Natural killer cell (primary cell): ENCODE data around the gene MEST. TPM values are rescaled to one million over a fixed set of nuclear protein-coding genes. Genes with fewer than 3 reads are reported as not detected.
"Not testable (repeated sequence)": the region's sequence is repeated elsewhere in the genome, so short reads cannot be mapped to it uniquely, and the experiment has no call there.

Experiments
- ATAC-seq, 3 donors: fragments of 150-1000 bp in 2 of 3; fragments of 200-7000 bp in 1 of 3; cut with Tn5 transposase; 1 replicate in 1 of 3; 2 replicates in 2 of 3; pipeline ENCODE4 v1.10.0; 2021; ENCODE audit warnings: mild to moderate bottlenecking in 2 of 3, moderate library complexity in 2 of 3
- DNase-seq, 2 donors: peaks; one replicate each; pipeline versions ENCODE4 v3.0.0 to v3.0.0-alpha.2; 2013 to 2021; ENCODE audit warnings: mixed read lengths in 1 of 2
- H3K27ac ChIP-seq: one replicate; pipeline ENCODE4 v1.5.1; 2013; ENCODE audit warnings: mild to moderate bottlenecking, low read length
- H3K27me3 ChIP-seq: one replicate; pipeline ENCODE4 v1.6.1; 2013; ENCODE audit warnings: low read length; ENCODE audit not compliant: control insufficient read depth, insufficient read depth
- H3K36me3 ChIP-seq: one replicate; pipeline ENCODE4 v1.6.1; 2013; ENCODE audit warnings: low read length; ENCODE audit not compliant: control insufficient read depth, insufficient read depth
- H3K4me1 ChIP-seq: one replicate; pipeline ENCODE4 v1.6.1; 2013; ENCODE audit warnings: low read length; ENCODE audit not compliant: control insufficient read depth, insufficient read depth
- H3K4me3 ChIP-seq: one replicate; pipeline ENCODE4 v1.5.1; 2013; ENCODE audit warnings: low read length
- H3K9me3 ChIP-seq: one replicate; pipeline ENCODE4 v1.6.1; 2013; ENCODE audit warnings: low read length; ENCODE audit not compliant: control insufficient read depth, insufficient read depth
- H3K27ac Mint-ChIP-seq, 2 donors: one replicate each; pipeline ENCODE4 v1.8.0; 2022; ENCODE audit warnings: mild to moderate bottlenecking in 2 of 2, mixed read lengths in 2 of 2, moderate library complexity in 1 of 2
- H3K27me3 Mint-ChIP-seq, 2 donors: one replicate each; pipeline ENCODE4 v1.8.0; 2022; ENCODE audit warnings: low read depth in 2 of 2, mixed read lengths in 2 of 2
- H3K36me3 Mint-ChIP-seq: one replicate; pipeline ENCODE4 v1.8.0; 2022; ENCODE audit warnings: mixed read lengths
- H3K4me1 Mint-ChIP-seq, 2 donors: one replicate each; pipeline ENCODE4 v1.8.0; 2022; ENCODE audit warnings: mixed read lengths in 2 of 2
- H3K4me3 Mint-ChIP-seq: one replicate; pipeline ENCODE4 v1.8.0; 2022; ENCODE audit warnings: mild to moderate bottlenecking, moderate library complexity, mixed read lengths
- H3K9me3 Mint-ChIP-seq, 2 donors: one replicate each; pipeline ENCODE4 v1.8.0; 2022; ENCODE audit warnings: mixed read lengths in 2 of 2
- CTCF ChIP-seq: fragments of 200-600 bp; IDR thresholded peaks from one replicate; pipeline ENCODE4 v1.8.0; 2022; ENCODE audit warnings: antibody characterized with exemption
- WGBS: methylation state at CpG from one replicate; pipeline ENCODE4 v1.1.7; 2013; ENCODE audit warnings: missing lambda C conversion rate; ENCODE audit not compliant: insufficient coverage; 5-methylcytosine and 5-hydroxymethylcytosine counted together
- intact Hi-C: fragments of 100-400 bp; cut with micrococcal nuclease; formaldehyde crosslinking; loops from one replicate; pipeline ENCODE4 v1.14.2; 2022
- total RNA-seq, 4 donors: library from RNA; stranded (reverse); fragments of 120-200 nt in 1 of 4; gene quantifications; one replicate each; pipeline versions ENCODE4 v1.2.3 to v1.2.4, GENCODE V29; 2013 to 2022

MEST gene
- total RNA-seq, 3 donors from 2014 or later (not counting 1 experiment from before 2014, with no cell fraction given), result 0.55 to 2.2 (median 0.70) TPM

- 100% methylated on average over 3 of the region's 3 CpGs for WGBS
- no peak overlapping the region for H3K4me3 Mint-ChIP-seq
- Histone ChIP-seq H3K4me3 (no peak overlapping the region), H3K4me1 (no peaks in the 10 kb centered on the region), H3K27me3 (no peaks in the 10 kb centered on the region), H3K9me3 (no peaks in the 10 kb centered on the region), H3K27ac (no peak overlapping the region), H3K36me3 (peaks cover 5% of the 10 kb centered on the region)
- peaks cover 7% of the 10 kb centered on the region for H3K36me3 Mint-ChIP-seq
- intact Hi-C loops, result no loop called here
- no peak for ATAC-seq
- DNase-seq, result no peak
- H3K27me3 Mint-ChIP-seq, result no peaks in the 10 kb centered on the region
- no peak overlapping the region for H3K27ac Mint-ChIP-seq
- TF ChIP-seq CTCF, result no peak
- H3K9me3 Mint-ChIP-seq, result no peaks in the 10 kb centered on the region
- no peaks in the 10 kb centered on the region for H3K4me1 Mint-ChIP-seq
Observed at GRCh38 chr7:130506358-130506757, 14.5 kb downstream of the MEST start.

- ATAC-seq, H3K4me3 Mint-ChIP-seq, H3K27me3 ChIP-seq, DNase-seq, H3K36me3 ChIP-seq, H3K36me3 Mint-ChIP-seq, H3K27ac ChIP-seq, intact Hi-C loops, H3K9me3 Mint-ChIP-seq, H3K9me3 ChIP-seq, H3K4me1 ChIP-seq, H3K4me3 ChIP-seq, H3K4me1 Mint-ChIP-seq, H3K27me3 Mint-ChIP-seq, H3K27ac Mint-ChIP-seq: not testable (repeated sequence)
- 78% methylated on average over 1 of the region's 3 CpGs for WGBS
Observed at GRCh38 chr7:130512038-130512437, 20.2 kb downstream of the MEST start.

DNA sequence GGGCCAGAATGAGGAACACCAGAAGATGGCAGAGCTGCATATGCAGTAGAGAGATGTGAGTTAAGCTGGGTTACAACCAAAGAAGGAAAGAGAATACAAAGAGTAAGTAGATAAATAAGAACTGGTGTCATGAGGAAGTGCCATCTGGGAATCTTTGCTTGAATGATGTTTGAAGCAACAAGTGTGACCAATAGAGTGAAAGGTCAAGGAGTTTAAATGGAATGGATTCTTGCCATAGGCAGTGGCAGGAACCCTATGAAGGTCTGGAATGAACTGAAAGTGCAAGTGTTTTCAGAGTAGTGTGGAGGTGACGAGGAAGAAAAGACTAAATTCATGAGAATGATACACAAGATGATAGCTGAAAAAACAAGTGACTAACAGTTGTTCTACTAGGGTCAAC is 21.6 kb downstream of the MEST start:
- ATAC-seq (no peak), DNase-seq (no peak)
- Mint-ChIP-seq H3K4me3 (no peak overlapping the region), H3K4me1 (no peaks in the 10 kb centered on the region), H3K27me3 (no peaks in the 10 kb centered on the region), H3K27ac (no peak overlapping the region), H3K36me3 (no peaks in the 10 kb centered on the region), H3K9me3 (no peaks in the 10 kb centered on the region)
- Histone ChIP-seq H3K27me3 (no peaks in the 10 kb centered on the region), H3K9me3 (no peaks in the 10 kb centered on the region), H3K27ac (no peak overlapping the region), H3K4me1 (no peaks in the 10 kb centered on the region), H3K4me3 (no peak overlapping the region), H3K36me3 (no peaks in the 10 kb centered on the region)
- intact Hi-C loops, result no loop called here
- WGBS, result 97% methylated on average over 1 of the region's 1 CpG
- no peak for TF ChIP-seq CTCF

- Histone ChIP-seq H3K36me3 (no peaks in the 10 kb centered on the region), H3K27ac (no peak overlapping the region), H3K4me1 (no peaks in the 10 kb centered on the region), H3K27me3 (no peaks in the 10 kb centered on the region), H3K4me3 (no peak overlapping the region), H3K9me3 (no peaks in the 10 kb centered on the region)
- no peak overlapping the region for H3K27ac Mint-ChIP-seq
- WGBS, result 80% methylated on average over 3 of the region's 3 CpGs
- intact Hi-C loops, result no loop called here
- ATAC-seq, result no peak
- H3K4me3 Mint-ChIP-seq, result no peak overlapping the region
- no peak for TF ChIP-seq CTCF
- no peak for DNase-seq
- H3K4me1 Mint-ChIP-seq, result no peaks in the 10 kb centered on the region
- no peaks in the 10 kb centered on the region for H3K27me3 Mint-ChIP-seq
- no peaks in the 10 kb centered on the region for H3K9me3 Mint-ChIP-seq
- H3K36me3 Mint-ChIP-seq, result no peaks in the 10 kb centered on the region
Observed at GRCh38 chr7:130515315-130516040, 23.6 kb downstream of the MEST start.
